Gastrocnemius medialis (tissue), 4 donors: ENCODE results near the gene TFDP1.

Experiments used
- CTCF ChIP-seq, 5 experiments: fragments of 450-650 bp in 3 of 5; fragments of 200-600 bp in 2 of 5; sonication (generic) in 2 of 5; IDR thresholded peaks in 4 of 5; conservative IDR thresholded peaks in 1 of 5; 1 replicate in 4 of 5; 2 replicates in 1 of 5; pipeline ENCODE4 v1.5.1; 2016 to 2019; ENCODE audit warnings: antibody characterized with exemption in 5 of 5, mild to moderate bottlenecking in 3 of 5, moderate library complexity in 3 of 5
- POLR2A ChIP-seq, 2 donors: fragments of 450-650 bp; IDR thresholded peaks; one replicate each; pipeline ENCODE4 v1.6.1; 2017; ENCODE audit warnings: antibody characterized with exemption in 2 of 2, mild to moderate bottlenecking in 2 of 2, moderate library complexity in 2 of 2

DNA sequence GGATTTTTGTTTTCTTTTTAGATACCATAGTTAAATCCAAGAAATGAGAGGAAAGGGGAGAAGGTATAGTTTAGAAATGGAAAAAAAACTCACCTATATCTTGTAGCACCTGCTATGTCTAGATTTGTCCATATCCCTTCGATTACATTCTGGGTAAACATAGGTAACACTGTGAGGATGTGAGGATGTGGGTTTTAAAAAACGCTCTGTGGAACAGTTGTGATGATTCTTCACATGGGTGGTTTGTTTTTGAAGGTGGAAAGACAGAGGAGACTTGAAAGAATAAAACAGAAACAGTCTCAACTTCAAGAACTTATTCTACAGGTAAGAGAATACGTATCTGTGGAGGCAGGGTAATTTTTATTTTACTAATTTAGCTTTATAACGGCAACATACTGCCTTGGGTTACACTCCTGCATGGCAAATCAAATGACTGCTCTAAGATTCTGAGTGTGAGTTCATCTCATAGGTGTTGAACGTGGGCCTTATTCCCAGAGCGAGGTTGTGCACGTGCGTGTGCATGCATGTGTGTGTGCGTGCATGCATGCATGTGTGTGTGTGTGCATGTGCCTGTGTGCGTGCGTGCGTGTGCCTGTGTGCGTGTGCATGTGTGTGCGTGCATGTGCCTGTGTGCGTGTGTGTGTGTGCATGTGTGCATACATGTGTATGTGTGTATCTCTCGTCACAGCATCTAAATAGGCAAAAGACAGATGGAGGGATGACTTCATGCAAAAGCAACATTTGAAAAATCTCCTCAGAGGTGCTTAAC is 49.9 kb downstream of the TFDP1 start:
- TF ChIP-seq CTCF (IDR thresholded peaks at IDR 0.05 in 4 of 5, conservative IDR thresholded peaks at IDR 0.05 in 1 of 5) (no peak), POLR2A (IDR thresholded peaks at IDR 0.05) (no peak)
